GM18498 (cell line): ENCODE results near the gene CDKN1A.

Experiments used
- ATAC-seq: cut with Tn5 transposase; IDR thresholded peaks from one replicate; pipeline ENCODE4 v1.9.1; 2021; ENCODE audit warnings: mild to moderate bottlenecking, moderate library complexity; ENCODE audit not compliant: unreplicated experiment

Gene CDKN1A

DNA sequence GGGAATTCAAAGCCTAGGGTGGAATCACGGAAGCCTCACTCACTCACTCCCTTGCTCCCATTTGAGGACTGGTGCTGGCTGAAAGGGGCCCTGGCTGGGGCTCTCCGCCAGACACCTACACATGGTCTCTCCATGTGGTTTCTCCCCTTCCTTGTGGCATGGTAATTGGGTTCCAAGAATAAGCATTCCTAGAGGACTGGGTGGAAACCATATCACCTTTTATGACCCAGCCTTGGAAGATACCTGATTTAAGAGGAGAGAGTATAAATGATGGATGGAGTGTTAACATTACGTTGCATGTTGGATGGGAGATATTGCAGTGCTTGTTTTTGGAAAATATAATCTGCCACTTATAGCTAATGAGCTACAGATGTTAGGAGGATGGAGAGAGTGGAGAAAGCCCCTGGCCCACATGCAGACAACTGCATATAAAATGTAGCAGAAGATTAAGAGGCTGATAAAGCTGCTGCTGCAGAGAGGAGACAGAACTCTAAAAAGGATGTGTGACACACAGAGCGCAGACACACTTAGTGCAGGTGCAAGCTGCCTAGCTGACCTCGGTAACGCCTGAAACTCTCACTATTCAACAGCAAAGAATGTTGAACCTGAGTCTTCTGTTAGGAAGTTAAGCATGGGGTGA is 23.3 kb upstream of the CDKN1A start:
- no peak for ATAC-seq

DNA sequence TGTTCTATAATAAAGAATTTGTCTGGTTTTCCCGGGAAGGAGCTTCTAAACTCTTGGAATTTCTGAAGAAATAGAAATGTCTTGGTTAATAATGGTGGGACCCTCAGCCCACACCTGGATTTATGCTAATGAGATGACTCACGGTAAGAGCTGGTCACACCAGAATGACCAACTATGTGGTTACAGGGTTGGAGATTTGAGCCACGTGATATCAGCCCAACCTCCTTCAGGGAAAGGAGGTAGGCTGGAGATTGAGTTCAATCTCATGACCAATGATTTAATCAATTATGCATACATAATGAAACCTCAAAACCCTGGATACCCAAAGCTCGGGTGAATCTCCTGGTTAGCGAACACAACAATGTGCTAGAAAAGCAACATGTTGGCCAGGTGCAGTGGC is 22.1 kb upstream of the CDKN1A start:
- no peak for ATAC-seq

DNA sequence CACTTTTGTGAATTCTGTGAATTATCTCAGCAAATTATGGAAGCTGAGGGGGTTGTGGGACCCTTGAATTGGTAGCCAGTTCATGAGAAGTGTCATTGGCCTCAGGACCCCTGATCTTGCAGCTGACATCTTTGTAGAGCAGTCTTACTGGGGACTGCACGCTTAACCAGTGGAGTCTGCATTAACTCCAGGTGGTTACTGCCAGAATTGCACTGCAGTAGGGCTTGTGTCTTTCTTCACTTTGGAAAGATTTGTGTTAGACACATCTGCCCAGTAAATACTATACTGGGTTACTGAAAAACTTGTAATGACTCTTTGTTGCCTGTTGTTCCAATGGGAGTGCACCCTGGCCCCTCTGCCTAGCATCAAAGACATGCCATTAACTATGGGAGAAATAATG is 21.2 kb upstream of the CDKN1A start:
- ATAC-seq = no peak

DNA sequence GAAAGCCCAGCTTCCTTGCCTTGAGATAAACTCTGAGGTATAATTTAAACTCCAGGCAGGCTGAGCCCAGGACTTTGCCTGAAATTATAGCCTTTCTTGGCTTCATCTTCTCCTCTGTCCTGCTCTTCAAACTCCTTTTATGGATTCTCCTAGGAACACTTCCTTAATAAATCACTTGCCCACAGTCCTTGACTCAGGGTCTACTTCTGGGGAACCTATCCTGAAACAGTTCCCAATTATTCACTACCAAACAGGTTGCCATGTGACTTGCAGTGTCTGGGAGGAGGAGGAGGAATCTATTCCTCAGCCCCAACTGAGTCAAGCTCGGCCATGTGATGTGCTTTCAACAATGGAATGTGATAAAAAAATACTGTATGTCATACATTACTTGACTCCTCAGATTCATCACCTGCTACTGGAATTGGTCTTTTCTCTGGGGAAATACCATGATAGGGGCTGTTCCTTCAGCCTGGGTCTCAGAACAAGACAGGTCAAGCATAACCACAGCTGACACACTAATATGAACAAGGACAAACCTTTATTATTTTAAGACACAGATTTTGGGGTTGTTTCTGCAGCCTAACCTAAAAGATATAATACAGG is 20.5 kb upstream of the CDKN1A start:
- no peak for ATAC-seq

DNA sequence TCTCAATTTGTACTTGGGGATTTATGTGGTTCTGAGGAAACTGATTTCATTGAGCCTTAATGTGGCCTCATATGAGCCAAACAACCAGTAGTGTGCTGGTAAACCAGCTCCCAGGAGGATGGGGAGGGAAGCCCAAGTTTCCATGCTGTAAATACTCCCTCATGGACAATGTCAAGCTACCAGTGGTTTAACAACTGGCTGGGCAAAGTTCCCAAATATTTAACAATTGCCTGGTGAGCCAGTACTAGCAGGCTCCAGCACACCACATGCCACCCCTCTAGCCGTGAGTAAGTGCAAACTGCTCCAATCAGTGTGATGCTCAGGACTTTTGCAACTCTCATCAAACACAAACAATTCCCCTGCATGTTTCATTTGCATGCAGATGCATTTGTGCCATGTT is 19.2 kb upstream of the CDKN1A start:
- ATAC-seq = no peak

DNA sequence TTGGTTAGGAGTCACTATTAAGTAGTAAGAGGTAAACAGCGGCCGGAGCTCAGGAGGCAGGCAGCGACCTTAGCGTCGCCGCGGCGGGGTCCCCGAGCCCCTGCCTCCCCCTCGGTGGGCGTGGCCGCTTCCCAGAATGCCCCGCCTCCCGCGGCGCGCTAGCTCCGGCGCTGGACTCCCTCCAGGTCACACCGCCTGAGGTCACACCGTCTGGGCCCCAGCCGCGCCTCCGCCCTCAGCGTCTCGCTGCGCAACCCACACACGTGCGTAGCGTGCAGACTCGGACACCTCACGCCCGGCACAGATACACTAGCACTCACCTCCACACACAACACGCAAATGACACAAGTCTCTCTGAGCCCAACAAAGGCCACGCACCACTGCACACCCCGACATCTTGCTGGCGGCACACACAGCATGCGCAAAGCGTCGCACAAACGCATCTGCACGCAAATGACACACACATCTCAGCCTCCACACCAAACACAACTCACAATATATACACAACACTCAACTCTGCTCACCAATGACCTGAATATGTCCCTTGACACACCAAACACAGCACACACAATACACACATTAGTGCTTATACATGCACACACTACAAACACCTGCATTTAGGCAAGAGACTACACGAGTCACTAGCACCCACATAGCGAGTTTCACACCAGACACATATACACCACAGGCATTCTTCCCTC is 17.6 kb upstream of the CDKN1A start:
- ATAC-seq = no peak

DNA sequence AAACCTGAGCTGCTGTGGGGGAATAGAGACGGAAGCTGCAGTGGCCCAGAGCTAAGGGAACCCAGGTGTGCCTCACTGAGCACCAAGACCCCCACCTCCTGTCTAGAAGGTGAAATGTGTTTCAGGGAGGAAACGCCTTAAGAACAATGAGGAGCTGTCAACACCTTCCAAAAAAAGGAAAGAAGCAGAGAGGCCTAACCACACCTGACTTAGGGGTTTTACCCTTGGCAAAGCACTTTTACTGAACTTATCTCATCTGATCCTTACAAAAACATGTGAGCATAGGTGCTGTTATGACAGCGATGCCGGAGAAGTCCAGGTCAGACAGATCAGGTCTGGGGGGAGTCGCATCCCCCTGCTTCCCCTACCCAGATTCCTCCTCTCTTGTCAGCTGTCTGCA is 16.1 kb upstream of the CDKN1A start:
- ATAC-seq = no peak

DNA sequence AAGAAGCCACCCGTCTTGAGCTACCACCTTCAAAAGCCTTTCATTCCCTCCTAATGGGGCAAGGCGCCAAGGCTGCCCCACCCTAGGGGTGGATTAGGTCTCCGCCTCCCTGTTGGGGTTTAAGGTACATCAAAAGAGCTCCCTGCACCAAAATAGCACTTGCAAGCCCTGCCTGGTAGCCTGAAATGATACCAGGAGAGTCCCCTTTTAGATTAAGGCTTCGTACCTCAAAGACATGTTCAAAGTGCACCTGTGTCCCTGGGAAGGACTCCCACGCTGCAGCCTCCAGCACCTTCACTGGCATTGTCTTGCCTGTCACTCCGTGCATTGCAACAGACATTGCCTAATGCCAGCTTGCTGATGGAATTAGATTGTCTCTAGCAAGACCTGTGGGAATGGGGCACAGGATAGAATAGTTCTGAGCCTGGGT is 15.7 kb upstream of the CDKN1A start:
- no peak for ATAC-seq

DNA sequence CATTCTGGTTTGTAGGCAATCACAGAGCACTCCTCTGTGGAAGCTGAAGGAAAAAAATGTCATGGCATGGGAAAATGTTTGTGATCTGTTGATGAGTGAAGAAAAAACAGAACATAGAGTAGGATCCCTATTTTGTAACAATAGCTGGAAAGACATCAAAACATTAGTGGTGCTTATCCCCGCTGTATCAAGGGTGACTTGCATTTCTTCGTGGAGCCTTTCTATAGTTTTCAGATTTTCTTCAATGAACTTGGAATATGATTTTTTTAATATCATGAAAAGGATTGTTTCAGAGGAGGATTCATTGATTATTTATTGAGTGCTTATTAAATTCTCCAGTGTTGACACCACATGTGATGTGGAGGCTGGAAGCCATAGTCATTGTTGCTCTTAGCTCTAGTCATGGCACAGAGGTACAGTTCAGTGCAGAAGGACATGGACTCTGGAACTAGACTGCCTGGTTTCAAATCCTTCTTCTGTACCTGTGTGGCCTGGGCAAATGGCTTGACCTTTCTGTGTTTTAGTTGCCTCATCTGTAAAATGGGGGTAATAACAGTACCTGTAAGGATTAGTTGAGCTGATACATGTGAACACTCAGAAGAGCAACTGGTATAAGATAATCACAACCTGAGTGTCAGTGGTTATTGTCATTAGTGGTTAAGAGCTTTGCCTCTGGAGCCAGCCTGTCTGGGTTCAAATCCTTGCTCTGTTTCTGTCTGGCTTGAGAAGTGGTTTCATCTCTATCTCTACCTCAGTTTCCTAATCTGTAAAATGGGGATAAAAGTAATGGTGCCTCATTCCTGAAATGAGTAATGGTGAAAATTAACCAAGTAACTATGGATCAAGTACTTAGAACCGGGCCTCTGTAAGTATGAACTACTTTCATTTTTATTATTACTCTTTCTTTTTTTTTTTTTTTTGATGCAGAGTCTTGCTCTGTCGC is 14.7 kb upstream of the CDKN1A start:
- ATAC-seq = no peak

DNA sequence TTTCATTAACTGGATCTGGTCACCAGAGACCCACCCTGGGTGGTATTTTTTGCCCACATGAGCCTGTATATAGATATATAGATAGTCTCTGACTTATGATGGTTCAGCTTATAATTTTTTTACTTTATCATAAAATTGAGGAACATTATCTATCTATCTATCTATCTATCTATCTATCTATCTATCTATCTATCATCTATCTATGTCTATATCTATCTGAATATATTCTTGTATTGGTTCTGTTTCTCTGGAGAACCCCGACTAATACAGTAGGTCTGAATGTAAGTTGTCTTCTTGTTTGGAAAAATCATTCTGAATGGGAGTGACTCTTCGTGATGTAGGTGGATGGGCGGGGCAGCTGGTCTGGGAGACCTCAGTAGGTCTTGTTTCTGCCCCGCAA is 13.3 kb upstream of the CDKN1A start:
- ATAC-seq = no peak

DNA sequence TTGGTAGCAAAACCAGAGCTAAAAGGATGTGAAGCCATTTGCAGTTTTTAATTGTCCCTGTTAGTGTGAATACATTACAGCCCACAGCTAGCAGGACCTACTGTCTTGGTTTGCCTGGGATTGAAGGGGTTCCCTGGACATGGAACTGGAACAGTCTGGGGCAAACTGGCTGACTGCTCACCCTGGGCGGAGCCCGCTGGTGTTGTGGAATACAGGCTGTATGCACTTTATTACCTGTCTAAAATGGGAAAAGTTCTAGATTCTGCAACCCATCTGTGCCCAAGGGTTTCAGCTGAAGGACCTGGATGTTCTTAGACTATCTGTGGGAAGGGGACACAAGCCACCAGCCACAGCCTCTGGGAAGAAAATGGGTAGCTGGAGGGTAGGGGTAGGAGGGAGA is 12.2 kb upstream of the CDKN1A start:
- no peak for ATAC-seq

DNA sequence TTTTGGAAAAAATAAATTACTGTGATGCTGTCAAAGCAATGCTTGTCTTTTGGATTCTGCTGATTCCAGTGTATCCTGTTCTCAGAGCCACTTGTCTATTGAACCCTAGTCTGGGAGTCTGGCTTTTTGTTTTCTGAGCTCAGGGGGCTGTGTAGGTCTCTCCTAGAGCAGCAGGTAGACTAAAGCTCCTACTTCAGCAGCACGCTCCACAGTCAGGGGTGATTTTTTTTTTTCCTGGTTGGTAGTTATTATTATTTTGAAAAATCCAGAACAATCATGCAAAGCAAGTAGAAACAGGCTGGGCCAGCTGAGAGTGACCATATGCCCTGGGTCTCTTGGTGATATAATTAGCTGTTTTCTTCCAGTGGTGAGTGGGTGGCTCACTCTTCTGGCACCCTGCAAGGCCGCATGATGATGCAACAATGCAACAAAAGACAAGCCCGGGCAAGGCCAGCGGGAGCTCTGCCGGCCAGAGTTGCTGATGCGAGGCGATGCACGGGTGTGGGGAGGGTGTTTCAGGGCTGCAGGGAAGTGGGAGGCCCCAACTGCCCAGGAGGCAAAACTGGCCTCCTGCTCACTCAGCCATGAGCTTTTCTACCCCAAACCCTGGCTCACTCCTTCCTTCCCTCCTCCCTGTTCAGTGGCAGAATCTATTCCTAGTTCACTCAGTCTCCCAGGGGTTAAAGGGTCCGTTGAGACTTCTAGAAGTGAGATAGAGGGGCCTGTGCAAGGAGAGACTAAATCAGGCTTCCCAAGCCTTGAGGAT is 11.5 kb upstream of the CDKN1A start:
- ATAC-seq = peak; percentile 81

DNA sequence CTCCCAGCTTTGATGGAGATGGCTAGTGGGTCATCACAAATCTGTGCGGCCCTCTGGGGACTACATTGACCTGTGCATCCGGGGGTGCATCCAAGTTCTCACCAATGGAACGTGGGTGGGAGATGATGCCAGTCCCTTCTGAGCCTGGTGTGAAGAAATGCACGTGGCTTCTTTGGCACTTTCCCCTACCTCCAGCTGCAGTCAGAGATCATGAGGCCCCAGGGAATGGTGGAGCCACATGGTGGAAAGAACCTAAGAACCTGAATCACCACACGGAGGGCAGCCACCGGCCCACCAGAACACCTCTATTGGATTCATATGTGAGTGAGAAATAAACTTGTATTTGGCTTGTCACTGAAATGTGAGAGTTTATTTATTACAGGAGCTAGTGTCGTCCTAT is 9.9 kb upstream of the CDKN1A start:
- no peak for ATAC-seq

DNA sequence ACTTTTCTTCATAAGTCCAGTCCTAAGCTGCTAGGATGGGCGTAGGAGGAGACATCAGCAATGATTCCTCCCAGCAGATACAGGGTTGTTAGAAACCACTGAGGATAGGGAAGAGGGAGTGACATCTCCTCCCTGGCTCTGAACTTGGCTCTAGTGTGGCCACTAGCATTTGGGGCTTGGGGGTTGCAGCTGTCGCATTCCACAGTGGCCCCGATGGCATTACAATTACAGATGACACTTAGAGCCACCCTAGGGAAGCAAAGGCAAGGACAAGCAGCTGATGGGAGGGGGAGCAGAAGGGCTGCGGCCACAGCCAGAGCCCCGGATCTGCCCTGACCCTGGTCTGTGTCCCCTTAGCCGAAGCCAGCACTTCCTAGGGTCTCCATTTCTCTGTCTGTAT is 9.5 kb upstream of the CDKN1A start:
- ATAC-seq = no peak

DNA sequence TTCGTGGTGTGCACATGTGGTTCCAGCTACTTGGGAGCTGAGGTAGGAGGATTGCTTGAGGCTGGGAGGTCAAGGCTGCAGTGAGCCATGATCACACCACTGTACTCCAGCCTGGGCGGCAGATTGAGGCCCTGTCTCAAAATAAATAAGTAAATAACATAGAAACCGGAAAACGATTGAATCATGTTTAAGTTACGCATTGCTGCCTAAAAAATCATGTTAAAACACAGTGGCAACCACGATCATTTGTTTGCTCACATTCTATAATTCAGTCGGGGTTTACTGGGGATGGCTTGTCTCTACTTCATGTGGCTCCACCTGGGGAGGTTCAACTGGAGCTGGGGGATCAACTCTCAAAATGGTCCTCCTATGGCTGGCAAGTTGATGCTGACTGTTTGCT is 8.2 kb upstream of the CDKN1A start:
- ATAC-seq = no peak

DNA sequence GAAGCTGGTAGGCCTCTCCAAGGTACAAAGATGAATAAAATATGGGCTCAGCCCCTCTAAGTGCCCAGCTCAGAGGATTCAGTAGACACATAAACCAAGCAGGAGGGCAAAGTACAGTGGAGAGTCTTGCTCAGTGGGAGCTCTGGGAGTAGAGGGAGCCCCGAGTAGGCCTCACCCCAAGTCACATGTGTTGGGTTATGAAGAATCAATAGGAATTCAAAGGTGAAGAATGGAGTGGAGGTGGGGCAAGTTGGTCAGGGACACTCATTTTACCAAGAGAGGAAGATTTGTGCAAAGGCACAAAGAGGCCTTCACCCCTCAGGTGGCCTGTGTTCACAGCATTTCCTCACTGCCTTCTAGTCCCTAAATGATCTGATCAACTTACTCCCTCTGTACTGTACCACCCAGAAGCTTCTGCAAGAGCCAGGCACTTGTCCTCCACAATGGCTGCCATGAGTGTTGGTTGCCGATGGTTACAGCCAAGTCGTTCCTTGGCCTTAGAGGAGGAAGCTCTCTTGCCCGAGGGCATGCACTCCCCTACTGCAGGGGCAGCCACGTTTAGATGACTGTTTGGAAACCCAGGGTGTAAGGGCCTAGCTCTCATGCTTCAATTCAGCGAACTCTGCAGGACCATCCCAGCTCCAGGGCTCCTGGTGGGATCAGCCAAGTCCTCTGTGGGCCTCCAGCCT is 6.7 kb upstream of the CDKN1A start:
- ATAC-seq = no peak

DNA sequence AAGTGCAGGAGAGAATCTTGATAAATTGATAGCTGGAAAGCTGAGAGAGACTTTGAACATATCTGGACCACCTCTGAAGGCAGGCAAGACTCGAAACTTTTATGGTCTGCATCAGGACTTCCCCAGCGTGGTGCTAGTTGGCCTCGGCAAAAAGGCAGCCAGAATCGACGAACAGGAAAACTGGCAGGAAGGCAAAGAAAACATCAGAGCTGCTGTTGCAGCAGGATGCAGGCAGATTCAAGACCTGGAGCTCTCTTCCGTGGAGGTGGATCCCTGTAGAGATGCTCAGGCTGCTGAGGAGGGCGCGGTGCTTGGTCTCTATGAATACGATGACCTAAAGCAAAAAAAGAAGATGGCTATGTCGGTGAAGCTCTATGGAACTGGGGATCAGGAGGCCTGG is 4.6 kb upstream of the CDKN1A start:
- ATAC-seq = no peak

DNA sequence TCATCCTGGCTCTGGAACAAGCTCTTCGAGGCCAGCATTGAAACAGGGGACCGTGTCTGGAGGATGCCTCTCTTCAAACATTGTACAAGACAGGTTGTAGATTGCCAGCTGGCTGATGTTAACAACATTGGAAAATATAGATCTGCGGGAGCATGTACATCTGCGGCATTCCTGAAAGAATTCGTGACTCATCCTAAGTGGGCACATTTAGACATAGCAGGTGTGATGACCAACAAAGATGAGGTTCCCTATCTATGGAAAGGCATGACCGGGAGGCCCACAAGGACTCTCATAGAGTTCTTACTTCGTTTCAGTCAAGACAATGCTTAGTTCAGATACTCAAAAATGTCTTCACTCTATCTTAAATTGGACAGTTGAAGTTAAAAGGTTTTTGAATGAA is 3.6 kb upstream of the CDKN1A start:
- ATAC-seq = no peak

DNA sequence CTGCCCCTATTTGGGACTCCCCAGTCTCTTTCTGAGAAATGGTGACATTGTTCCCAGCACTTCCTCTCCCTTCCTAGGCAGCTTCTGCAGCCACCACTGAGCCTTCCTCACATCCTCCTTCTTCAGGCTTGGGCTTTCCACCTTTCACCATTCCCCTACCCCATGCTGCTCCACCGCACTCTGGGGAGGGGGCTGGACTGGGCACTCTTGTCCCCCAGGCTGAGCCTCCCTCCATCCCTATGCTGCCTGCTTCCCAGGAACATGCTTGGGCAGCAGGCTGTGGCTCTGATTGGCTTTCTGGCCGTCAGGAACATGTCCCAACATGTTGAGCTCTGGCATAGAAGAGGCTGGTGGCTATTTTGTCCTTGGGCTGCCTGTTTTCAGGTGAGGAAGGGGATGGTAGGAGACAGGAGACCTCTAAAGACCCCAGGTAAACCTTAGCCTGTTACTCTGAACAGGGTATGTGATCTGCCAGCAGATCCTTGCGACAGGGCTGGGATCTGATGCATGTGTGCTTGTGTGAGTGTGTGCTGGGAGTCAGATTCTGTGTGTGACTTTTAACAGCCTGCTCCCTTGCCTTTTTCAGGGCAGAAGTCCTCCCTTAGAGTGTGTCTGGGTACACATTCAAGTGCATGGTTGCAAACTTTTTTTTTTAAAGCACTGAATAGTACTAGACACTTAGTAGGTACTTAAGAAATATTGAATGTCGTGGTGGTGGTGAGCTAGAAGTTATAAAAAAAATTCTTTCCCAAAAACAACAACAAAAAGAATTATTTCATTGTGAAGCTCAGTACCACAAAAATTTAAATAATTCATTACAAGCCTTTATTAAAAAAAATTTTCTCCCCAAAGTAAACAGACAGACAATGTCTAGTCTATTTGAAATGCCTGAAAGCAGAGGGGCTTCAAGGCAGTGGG is 2.1 kb upstream of the CDKN1A start:
- no peak for ATAC-seq
